Airway epithelial cell (primary cell): ENCODE data around the gene ZC4H2. TPM values are rescaled to one million over a fixed set of nuclear protein-coding genes. Genes with fewer than 3 reads are reported as not detected.

Experiments used
- total RNA-seq: library from RNA; depleted of rRNA; stranded (reverse); fragments of >200 nt; gene quantifications from 2 replicates; pipeline ENCODE4 v1.2.3, GENCODE V29; 2015

The ZC4H2 gene, protein sequence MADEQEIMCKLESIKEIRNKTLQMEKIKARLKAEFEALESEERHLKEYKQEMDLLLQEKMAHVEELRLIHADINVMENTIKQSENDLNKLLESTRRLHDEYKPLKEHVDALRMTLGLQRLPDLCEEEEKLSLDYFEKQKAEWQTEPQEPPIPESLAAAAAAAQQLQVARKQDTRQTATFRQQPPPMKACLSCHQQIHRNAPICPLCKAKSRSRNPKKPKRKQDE
- total RNA-seq = 8.0 and 11.9 TPM in 2 replicates

DNA sequence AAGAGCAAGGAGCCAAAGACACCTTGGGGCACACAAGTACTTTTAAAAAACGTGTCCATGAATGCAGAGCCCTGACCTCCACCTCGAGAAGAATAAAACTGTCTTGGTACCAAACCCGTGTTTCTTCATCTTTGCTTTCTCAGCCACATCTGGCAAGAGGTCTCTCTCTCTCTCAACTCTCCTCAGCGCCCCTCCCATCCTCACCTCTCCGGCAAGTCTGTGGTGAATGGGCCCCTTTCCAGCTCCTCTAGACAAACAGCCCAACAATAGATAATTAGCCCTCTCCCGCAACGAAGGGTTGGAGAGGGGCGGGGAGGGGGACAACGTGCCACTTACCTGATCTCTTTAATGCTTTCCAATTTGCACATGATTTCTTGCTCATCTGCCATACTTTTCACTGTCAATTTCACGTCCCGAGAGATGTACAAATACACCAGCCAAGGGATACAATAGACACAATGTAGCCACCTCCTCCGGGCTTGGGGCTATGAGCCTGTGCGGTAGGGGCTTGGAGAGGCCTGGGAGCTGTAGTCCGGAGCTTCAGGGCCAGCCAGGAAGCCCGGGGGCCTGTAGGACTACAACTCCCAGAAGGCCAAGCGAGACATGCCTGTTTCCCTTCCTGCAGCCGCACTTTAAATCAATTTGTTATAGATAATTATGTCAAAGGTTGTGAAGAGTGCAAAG, at the start of gene ZC4H2:
ZC4H2 (minus strand) TSS at position 462 of the 684 bp plus-strand sequence; CDS start at position 389, 73 bp downstream.

Other genes starting within 250 kb of the ZC4H2 start
- gene ZC3H12B, start 58.4 kb upstream of the ZC4H2 start, total RNA-seq = 0.07 TPM in 1 of 2 replicates, not detected in the other